Measurements from ENCODE around the gene SLMAP. TPM values are rescaled to one million over a fixed set of nuclear protein-coding genes. Genes with fewer than 3 reads are reported as not detected.

SLMAP gene
- total RNA-seq, 1 experiment from 2014 or later, result 79.5 TPM

- no peak for TF ChIP-seq IRF2 (CRISPR knock-in tag; IDR thresholded peaks at IDR 0.05; ENCODE audit: borderline replicate concordance, low read depth)
These were observed 40.4 kb upstream of the SLMAP start (continued) for GRCh38 chr3:57715686-57716085.

GRCh38 chr3:57717205-57717868, 38.8 kb upstream of the SLMAP start:
- Mint-ChIP-seq H3K27ac (no peak overlapping the region), H3K9me3 (no peaks in the 10 kb centered on the region), H3K4me1 (no peaks in the 10 kb centered on the region), H3K4me3 (no peak overlapping the region), H3K36me3 (no peaks in the 10 kb centered on the region), H3K27me3 (ENCODE audit: low read depth) (no peaks in the 10 kb centered on the region)
- CTCF ChIA-PET, result no interaction called here
- ATAC-seq (no peak), DNase-seq (ENCODE audit: low spot score) (no peak)
- POLR2A ChIA-PET, result no interaction called here
- TF ChIP-seq MYBL2 (CRISPR knock-in tag; IDR thresholded peaks at IDR 0.05) (no peak), ZNF281 (CRISPR knock-in tag; IDR thresholded peaks at IDR 0.05) (no peak), RORB (CRISPR knock-in tag; IDR thresholded peaks at IDR 0.05) (no peak), KAT7 (CRISPR knock-in tag; IDR thresholded peaks at IDR 0.05; ENCODE audit: borderline replicate concordance) (no peak), ZNF416 (CRISPR knock-in tag; IDR thresholded peaks at IDR 0.05) (no peak), ZNF512 (CRISPR knock-in tag; IDR thresholded peaks at IDR 0.05; ENCODE audit: borderline replicate concordance) (no peak), GTF2I (CRISPR knock-in tag; conservative IDR thresholded peaks at IDR 0.05) (no peak), ZNF532 (CRISPR knock-in tag; IDR thresholded peaks at IDR 0.05; ENCODE audit: borderline replicate concordance) (no peak), OVOL2 (CRISPR knock-in tag; IDR thresholded peaks at IDR 0.05; ENCODE audit: borderline replicate concordance) (no peak), USF1 (CRISPR knock-in tag; IDR thresholded peaks at IDR 0.05) (no peak), SMAD3 (CRISPR knock-in tag; IDR thresholded peaks at IDR 0.05; ENCODE audit: borderline replicate concordance) (no peak), ZBTB43 (CRISPR knock-in tag; IDR thresholded peaks at IDR 0.05) (no peak), ATF6 (CRISPR knock-in tag; IDR thresholded peaks at IDR 0.05) (no peak), GRHL2 (CRISPR knock-in tag; IDR thresholded peaks at IDR 0.05; ENCODE audit: insufficient replicate concordance, severe bottlenecking) (no peak), ZNF317 (CRISPR knock-in tag; IDR thresholded peaks at IDR 0.05; ENCODE audit: borderline replicate concordance, low read depth) (no peak)

Measured in WTC11 (cell line).